ENCODE measurements around the gene EEFSEC. TPM values are rescaled to one million over a fixed set of nuclear protein-coding genes. Genes with fewer than 3 reads are reported as not detected.

Gene EEFSEC
- total RNA-seq, 1 donor from 2014 or later = 12.2 TPM

DNA sequence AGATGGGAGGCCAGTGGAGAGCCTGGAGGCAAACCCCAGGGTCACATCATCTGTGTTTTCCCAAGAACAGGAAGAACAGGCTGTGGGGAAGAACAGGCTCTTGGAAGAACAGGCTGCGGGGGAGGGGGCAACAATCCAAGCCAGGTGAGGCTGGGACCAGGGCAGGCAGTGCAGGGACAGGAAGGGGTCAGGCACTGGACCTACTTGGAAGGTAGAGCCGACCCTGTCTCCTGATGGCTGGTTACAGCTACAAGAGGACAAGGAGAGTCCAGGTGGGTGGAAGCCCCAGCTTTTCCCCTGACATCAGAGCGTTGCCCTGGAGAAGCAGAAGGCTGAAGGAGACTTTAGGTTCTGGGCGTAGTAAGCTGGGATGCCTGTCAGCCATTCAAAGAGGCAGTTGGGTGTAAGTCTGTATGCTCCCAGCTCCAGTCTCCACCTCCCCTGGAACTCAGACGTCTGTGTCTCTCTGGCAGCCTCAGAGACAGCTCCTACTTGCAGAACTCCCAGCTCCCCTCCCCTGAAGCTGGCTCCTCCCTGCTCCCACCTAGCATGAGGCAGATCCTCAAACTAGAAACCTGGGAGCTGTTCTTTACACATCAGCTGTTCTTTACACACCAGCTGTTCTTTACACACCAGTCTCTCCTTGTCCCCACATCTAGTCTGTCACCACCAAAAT is 182.5 kb downstream of the EEFSEC start:
- H3K27me3 Mint-ChIP-seq (ENCODE audit: low read depth) = no peaks in the 10 kb centered on the region
- no peak overlapping the region for H3K27ac Mint-ChIP-seq (ENCODE audit: unreplicated experiment)
- no peak overlapping the region for H3K4me3 Mint-ChIP-seq (ENCODE audit: unreplicated experiment)
- H3K36me3 Mint-ChIP-seq (ENCODE audit: low read depth) = peaks cover 4% of the 10 kb centered on the region
- TF ChIP-seq, protein P1, sequence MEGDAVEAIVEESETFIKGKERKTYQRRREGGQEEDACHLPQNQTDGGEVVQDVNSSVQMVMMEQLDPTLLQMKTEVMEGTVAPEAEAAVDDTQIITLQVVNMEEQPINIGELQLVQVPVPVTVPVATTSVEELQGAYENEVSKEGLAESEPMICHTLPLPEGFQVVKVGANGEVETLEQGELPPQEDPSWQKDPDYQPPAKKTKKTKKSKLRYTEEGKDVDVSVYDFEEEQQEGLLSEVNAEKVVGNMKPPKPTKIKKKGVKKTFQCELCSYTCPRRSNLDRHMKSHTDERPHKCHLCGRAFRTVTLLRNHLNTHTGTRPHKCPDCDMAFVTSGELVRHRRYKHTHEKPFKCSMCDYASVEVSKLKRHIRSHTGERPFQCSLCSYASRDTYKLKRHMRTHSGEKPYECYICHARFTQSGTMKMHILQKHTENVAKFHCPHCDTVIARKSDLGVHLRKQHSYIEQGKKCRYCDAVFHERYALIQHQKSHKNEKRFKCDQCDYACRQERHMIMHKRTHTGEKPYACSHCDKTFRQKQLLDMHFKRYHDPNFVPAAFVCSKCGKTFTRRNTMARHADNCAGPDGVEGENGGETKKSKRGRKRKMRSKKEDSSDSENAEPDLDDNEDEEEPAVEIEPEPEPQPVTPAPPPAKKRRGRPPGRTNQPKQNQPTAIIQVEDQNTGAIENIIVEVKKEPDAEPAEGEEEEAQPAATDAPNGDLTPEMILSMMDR (IDR thresholded peaks at IDR 0.05) = no peak
- peaks cover 6% of the 10 kb centered on the region for H3K4me1 Mint-ChIP-seq (ENCODE audit: low read depth)
- no peaks in the 10 kb centered on the region for H3K9me3 Mint-ChIP-seq (ENCODE audit: low read depth)
- DNase-seq (ENCODE audit: low spot score) = no peak

DNA sequence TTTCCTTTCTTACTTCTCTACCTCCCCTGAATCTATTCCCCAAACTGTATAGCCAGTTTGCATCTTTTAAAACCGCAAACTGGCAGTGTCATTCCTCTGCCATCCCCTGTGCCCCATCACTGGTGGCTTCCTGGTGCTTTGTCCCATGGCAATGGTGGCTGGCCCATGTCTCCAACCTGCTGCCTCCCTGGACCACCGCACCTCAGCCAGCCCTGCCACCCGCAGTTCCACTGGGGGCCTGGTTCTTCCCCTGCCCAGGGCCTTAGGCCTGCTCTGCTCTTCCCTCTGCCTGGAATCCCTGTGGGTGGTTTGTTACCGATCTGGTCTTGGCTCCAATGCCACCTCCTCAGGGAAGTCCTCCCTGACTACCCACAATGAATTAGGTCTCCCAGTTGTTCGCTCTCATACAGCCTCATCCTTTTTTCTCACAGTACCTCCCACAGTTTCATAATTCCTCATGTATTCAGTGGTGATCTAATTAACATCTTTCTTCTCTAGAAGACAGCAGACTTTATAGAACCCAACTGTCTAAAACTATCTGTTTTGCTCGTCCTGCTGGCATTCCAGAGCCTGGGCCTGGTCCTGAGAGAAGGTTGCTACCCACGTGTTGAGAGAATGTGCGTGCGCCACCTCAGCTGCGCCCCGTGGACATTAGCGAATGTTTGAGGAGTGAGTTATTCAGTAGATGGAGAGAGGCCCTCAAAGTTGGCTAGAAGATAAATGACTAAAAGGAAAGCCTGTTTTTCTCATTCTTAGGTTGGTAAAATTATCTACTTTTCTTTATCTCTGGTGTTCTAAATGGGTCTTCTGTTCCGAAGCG is 183.3 kb downstream of the EEFSEC start:
- peaks cover 5% of the 10 kb centered on the region for H3K36me3 Mint-ChIP-seq (ENCODE audit: low read depth)
- TF ChIP-seq, protein P1 (IDR thresholded peaks at IDR 0.05) = no peak
- no peak overlapping the region for H3K27ac Mint-ChIP-seq (ENCODE audit: unreplicated experiment)
- H3K9me3 Mint-ChIP-seq (ENCODE audit: low read depth) = no peaks in the 10 kb centered on the region
- no peaks in the 10 kb centered on the region for H3K27me3 Mint-ChIP-seq (ENCODE audit: low read depth)
- no peak overlapping the region for H3K4me3 Mint-ChIP-seq (ENCODE audit: unreplicated experiment)
- peaks cover 6% of the 10 kb centered on the region for H3K4me1 Mint-ChIP-seq (ENCODE audit: low read depth)
- peak; percentile 56 for DNase-seq (ENCODE audit: low spot score)

DNA sequence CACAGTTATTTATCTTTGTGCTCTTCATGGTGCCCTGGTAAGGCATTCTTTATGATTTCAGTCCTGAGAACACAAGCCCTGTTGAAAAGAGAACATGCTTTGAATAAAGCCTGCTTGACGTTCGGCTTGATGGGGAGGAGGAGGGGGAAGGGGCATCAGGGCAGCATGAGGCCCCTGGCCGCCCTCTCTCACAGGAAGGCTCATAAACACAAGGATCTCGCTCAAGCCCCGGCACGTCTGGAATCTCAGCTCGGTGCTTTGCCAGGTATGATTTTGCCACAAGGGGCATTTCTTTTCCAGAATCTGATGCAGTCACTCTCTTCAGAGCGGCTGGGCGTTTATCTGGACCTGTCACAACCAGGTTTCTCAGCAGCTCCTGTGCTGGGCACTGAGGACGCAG is 184.0 kb downstream of the EEFSEC start:
- peaks cover 5% of the 10 kb centered on the region for H3K36me3 Mint-ChIP-seq (ENCODE audit: low read depth)
- H3K27me3 Mint-ChIP-seq (ENCODE audit: low read depth) = no peaks in the 10 kb centered on the region
- H3K27ac Mint-ChIP-seq (ENCODE audit: unreplicated experiment) = no peak overlapping the region
- no peaks in the 10 kb centered on the region for H3K9me3 Mint-ChIP-seq (ENCODE audit: low read depth)
- H3K4me1 Mint-ChIP-seq (ENCODE audit: low read depth) = peaks cover 6% of the 10 kb centered on the region
- no peak overlapping the region for H3K4me3 Mint-ChIP-seq (ENCODE audit: unreplicated experiment)
- TF ChIP-seq, protein P1 (IDR thresholded peaks at IDR 0.05) = no peak
- peak; percentile 47 for DNase-seq (ENCODE audit: low spot score)

DNA sequence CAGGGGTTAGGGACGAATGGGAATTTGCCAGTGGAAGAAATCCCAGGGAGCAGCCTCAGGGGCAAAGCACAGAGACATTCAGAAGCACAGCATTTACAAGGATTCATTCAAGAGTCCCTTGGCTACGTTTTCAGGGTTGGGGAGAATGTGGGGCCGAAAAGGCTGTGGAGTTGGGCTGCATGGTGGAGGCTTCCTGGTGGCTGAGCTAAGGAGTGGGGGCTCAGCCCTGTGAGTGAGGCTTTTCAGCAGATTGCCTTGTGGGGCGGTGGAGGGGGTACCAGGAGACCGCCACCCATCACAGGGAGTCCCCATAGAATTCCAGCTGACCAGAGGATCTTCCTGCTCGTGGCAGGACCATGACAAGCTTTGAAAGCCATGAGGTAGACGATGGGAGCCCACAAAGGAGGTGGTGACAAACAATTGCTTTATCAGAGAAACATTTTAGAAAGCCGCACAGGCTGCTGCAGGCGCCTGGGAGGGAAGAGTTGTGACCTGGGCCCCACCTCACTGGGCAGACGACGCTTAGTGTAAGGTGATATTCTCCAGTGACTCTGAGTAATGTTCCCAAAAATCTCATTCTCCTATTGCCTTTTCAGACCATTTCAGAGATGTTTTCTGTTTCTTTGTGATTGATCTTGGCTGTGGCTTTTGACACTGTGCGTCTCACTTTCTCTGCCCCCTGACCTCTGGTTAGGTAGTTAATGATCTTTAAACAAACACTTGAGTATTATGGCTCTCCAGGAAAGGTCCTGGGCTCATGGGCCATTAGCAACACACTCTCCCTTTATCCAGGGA is 185.5 kb downstream of the EEFSEC start:
- H3K27ac Mint-ChIP-seq (ENCODE audit: unreplicated experiment) = no peak overlapping the region

More for the DNA sequence above, 185.5 kb downstream of the EEFSEC start:
- Mint-ChIP-seq H3K9me3 (ENCODE audit: low read depth) (no peaks in the 10 kb centered on the region), H3K4me3 (ENCODE audit: unreplicated experiment) (no peak overlapping the region), H3K27me3 (ENCODE audit: low read depth) (no peaks in the 10 kb centered on the region), H3K4me1 (ENCODE audit: low read depth) (peaks cover 12% of the 10 kb centered on the region), H3K36me3 (ENCODE audit: low read depth) (peaks cover 5% of the 10 kb centered on the region)
- DNase-seq (ENCODE audit: low spot score) = peak; percentile 53
- TF ChIP-seq, protein P1 (IDR thresholded peaks at IDR 0.05) = no peak

Measured in chondrocyte (in vitro differentiated cells).